Vagina (tissue), 2 donors: ENCODE results near the gene FAM32A.

ENCODE experiments used
- POLR2A ChIP-seq, 2 donors: fragments of 450-650 bp; IDR thresholded peaks; one replicate each; pipeline ENCODE4 v1.6.1; 2017; ENCODE audit warnings: antibody characterized with exemption in 2 of 2, mild to moderate bottlenecking in 2 of 2, moderate library complexity in 2 of 2
- POLR2AphosphoS5 ChIP-seq, 2 donors: sonication (generic); formaldehyde crosslinking; IDR thresholded peaks; one replicate each; pipeline ENCODE4 v1.9.0; 2017; ENCODE audit warnings: antibody characterized with exemption in 2 of 2, mild to moderate bottlenecking in 2 of 2, low read depth in 1 of 2; ENCODE audit not compliant: insufficient read depth in 1 of 2
- TF ChIP-seq, protein P1 (sequence below), 3 experiments: fragments of 450-650 bp in 2 of 3; fragments of 200-600 bp in 1 of 3; sonication (generic) in 1 of 3; IDR thresholded peaks; one replicate each; pipeline ENCODE4 v1.5.1; 2017 to 2019; ENCODE audit warnings: antibody characterized with exemption in 3 of 3, mild to moderate bottlenecking in 2 of 3, moderate library complexity in 2 of 3

DNA sequence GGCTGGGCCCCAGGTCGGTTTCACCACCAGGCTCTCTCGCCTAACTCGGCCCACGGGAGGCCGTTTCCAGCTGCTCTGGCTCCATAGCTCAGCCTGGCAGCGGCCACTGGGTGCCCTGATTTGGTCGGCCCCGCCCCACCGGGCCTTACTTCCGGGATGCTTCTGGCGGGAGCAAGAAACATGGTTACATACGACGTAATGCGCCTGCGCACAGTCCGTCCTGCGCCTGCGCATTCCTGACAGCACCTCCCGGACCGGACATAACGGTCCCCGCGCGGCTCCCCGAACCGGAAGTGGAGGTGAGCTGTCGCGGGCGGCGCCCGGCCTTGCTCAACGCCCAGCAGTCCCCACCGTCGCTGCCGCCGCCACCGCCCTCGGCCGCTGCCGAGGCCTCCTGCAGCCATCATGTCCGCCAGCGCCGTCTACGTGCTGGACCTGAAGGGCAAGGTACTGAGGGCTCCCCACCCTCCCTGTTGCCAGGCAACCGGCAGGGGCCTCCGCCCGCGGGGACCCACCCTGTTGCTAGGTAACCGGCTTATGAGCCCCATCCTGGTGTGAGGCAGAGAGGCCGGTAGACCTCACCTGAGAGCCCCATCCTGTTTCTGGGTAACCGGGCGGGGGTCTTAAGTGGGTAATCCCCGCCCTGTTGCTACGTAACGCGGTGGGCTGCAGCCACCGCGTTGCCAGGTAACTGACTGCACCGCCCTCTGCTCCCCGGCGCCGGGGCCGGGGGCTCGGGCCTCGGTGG is 12.6 kb downstream of the FAM32A start, which contains the start of gene AP1M1:
- TF ChIP-seq, protein P1, sequence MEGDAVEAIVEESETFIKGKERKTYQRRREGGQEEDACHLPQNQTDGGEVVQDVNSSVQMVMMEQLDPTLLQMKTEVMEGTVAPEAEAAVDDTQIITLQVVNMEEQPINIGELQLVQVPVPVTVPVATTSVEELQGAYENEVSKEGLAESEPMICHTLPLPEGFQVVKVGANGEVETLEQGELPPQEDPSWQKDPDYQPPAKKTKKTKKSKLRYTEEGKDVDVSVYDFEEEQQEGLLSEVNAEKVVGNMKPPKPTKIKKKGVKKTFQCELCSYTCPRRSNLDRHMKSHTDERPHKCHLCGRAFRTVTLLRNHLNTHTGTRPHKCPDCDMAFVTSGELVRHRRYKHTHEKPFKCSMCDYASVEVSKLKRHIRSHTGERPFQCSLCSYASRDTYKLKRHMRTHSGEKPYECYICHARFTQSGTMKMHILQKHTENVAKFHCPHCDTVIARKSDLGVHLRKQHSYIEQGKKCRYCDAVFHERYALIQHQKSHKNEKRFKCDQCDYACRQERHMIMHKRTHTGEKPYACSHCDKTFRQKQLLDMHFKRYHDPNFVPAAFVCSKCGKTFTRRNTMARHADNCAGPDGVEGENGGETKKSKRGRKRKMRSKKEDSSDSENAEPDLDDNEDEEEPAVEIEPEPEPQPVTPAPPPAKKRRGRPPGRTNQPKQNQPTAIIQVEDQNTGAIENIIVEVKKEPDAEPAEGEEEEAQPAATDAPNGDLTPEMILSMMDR (IDR thresholded peaks at IDR 0.05): no peak
- TF ChIP-seq POLR2AphosphoS5 (IDR thresholded peaks at IDR 0.05; ENCODE audit: insufficient read depth in 1 of 2, low read depth in 1 of 2): peak; percentile 75 to 93
- TF ChIP-seq POLR2A (IDR thresholded peaks at IDR 0.05): peak in 1 of 2 donors; percentile 13
